Suppressor macrophage treated with lipopolysaccharide for 1 hour (primary cell): ENCODE results near the gene KRTAP10-1.
"Not testable (repeated sequence)": the region's sequence is repeated elsewhere in the genome, so short reads cannot be mapped to it uniquely, and the experiment has no call there.

Experiments used
- DNase-seq, 3 donors: peaks; one replicate each; pipeline ENCODE4 v3.0.0-alpha.2; 2020 to 2022

KRTAP10-1 gene

GRCh38 chr21:44539991-44540666 lies at the start of gene KRTAP10-1:
Gene KRTAP10-1 (minus strand): TSS chr21:44540195. CDS start chr21:44540150, 45 bp downstream.
- no peak for DNase-seq

GRCh38 chr21:44589094-44589493 lies 49.1 kb upstream of the KRTAP10-1 start:
- DNase-seq: no peak

DNA sequence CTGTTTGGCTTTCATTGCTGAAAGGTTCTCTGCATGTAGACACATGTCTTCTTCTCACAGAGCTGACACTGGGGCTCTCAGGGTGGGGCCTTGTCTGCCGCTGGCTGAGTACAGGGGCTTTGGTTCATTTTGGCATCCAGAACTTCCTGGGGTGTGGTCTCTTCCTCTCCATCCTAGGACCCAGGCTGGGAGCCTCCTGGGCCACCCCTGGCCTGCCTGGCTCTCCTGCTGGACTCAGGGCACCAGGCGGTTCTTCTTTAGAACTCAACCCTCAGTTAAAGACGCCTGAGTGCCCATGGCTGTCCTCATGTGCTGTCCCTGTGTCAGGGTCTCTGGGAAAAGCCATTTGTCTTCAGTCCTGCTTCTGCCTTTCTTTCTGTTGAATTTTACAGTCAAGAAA lies 45.9 kb upstream of the KRTAP10-1 start:
- DNase-seq: no peak

- no peak for DNase-seq
These were observed 43.8 kb upstream of the KRTAP10-1 start for GRCh38 chr21:44583800-44584147.

DNA sequence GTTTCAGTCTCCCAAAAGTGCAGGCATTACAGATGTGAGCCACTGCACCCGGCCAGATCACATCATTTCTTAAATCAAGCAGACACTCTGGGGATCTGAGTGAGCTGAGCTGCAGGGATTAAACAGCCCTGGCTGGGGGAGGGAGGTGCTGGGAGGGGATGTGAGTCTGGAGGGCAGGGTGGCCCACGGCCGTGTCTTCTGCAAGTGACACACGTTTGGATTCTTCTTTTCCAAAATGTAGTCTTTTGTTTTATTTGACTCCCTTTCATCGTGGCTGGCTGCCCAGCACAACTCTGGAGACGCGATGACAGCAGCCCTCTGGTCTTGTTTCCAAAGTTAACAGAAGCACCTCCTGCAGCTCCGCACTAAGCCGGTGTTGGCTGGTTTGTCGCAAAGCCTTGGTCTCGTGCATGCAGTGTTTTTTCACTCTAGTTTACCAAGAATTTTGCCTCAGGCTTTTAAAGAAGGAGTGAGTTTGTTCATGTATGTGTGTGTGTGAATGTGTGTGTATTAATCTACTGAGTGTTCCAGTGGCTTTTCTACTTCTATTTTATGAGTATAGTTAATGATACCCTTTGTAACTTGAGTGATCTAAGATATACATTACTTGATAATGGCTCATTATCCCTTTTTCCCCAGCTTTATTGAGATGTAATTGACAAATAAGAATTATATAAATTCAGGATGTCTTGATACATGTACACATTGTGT lies 43.2 kb upstream of the KRTAP10-1 start:
- no peak for DNase-seq

DNA sequence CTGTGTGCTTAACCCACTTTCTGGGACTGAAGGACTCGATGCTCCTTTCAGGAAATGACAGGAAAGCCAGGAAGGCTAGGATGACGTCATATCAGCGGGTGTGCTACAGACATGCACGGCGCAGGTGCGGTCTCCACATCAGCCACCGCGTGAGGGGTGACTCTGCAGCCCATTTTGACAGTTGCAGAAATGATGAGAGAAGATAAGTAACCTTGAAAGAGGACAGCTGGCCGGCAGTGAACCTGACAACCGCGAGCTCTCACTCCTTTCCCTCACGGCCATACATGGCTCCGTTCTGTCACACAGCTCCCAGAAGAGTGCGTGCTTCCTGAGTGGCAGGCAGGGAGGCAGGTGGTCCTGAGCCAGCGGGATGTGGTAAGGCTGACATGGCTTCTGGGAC lies 42.1 kb upstream of the KRTAP10-1 start:
- no peak for DNase-seq

DNA sequence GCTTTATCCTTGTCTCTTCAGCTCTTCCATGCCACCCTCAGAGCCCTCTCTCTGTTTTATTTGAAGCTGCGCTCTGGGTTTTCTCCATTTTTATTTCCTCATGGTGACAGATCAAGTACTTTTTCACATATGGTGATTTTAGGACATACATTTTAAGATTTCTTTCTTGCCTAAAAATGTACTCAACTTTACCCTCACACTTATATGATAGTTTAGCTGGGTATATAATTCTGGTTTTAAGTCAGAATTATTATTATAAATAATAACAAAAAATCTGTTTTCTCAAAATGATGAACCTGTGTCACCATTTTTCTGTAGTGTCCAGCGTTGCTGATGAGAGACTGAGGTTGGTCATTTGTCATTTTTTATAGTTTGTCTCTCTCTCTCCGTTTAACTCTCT lies 41.2 kb upstream of the KRTAP10-1 start:
- no peak for DNase-seq

DNA sequence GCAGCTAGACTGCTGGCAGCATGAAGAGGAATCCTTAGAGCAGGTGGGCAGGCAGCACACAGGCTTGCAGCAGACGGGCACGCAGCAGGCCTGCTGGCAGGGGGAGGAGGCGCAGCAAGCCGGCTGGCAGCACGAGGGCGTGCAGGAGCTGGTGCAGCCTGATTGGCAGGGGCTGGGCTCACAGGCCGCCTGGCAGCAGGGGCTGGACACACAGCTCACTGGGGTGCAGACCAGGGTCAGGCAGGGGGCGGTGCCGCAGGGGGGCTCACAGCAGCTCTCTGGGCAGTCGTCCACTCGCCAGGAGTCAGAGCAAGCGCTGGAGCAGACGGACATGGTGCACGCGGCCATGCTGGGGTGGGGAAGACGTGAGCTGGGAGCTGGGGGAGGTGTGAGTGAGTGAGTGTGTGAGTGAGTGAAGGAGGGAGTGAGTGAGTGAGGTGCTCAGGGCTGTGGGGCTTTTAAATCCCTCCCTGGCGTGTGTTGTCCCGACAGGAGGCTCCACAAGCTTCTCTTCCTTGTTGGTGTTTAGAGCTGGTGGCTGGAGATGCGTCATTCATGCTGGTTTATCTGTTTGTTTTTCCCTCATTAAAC lies 40.3 kb upstream of the KRTAP10-1 start, which contains the start of gene KRTAP10-5:
KRTAP10-5 (minus strand) TSS at position 374 of the 591 bp plus-strand sequence; CDS start at position 348, 26 bp downstream.
- DNase-seq: not testable (repeated sequence)

GRCh38 chr21:44579833-44580144 lies 39.8 kb upstream of the KRTAP10-1 start:
- DNase-seq: no peak

GRCh38 chr21:44579056-44579832 lies 39.2 kb upstream of the KRTAP10-1 start:
- no peak for DNase-seq

- no peak for DNase-seq
These were observed 38.5 kb upstream of the KRTAP10-1 start for GRCh38 chr21:44578371-44579055.

DNA sequence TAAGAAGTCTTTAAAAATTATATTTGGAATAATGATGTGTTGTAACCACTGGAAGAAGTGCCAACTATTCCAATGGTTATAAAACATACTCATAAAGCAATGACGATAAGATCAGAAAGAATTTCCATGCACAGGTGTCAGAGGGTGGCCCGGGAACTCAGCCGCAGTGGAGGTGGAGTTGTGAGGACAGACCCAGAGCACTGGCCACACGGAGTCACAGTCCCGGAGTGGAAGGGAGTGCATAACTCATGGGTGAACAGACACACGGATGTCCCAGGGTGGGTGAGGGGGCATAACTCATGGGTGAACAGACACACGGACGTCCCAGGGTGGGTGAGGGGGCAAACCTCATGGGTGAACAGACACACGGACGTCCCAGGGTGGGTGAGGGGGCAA lies 36.0 kb upstream of the KRTAP10-1 start:
- DNase-seq: no peak

- DNase-seq: no peak
These were observed 35.5 kb upstream of the KRTAP10-1 start for GRCh38 chr21:44575307-44576024.

- DNase-seq: no peak
These were observed 34.7 kb upstream of the KRTAP10-1 start for GRCh38 chr21:44574457-44575306.

DNA sequence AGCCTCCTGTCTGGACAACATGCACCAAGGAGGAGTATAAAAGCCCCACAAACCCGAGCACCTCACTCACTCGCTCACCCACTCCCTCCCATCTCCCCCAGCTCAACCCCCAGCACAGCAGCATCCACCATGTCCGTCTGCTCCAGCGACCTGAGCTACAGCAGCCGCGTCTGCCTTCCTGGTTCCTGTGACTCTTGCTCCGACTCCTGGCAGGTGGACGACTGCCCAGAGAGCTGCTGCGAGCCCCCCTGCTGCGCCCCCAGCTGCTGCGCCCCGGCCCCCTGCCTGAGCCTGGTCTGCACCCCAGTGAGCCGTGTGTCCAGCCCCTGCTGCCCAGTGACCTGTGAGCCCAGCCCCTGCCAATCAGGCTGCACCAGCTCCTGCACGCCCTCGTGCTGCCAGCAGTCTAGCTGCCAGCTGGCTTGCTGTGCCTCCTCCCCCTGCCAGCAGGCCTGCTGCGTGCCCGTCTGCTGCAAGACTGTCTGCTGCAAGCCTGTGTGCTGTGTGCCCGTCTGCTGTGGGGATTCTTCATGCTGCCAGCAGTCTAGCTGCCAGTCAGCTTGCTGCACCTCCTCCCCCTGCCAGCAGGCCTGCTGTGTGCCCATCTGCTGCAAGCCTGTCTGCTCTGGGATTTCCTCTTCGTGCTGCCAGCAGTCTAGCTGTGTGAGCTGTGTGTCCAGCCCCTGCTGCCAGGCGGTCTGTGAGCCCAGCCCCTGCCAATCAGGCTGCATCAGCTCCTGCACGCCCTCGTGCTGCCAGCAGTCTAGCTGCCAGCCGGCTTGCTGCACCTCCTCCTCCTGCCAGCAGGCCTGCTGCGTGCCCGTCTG lies 33.8 kb upstream of the KRTAP10-1 start, which contains the start of gene KRTAP10-4:
KRTAP10-4 (plus strand) TSS at position 100 of the 827 bp plus-strand sequence; CDS start at position 130, 30 bp downstream.
- DNase-seq: not testable (repeated sequence)

- no peak for DNase-seq
These were observed 33.1 kb upstream of the KRTAP10-1 start for GRCh38 chr21:44572959-44573583.

DNA sequence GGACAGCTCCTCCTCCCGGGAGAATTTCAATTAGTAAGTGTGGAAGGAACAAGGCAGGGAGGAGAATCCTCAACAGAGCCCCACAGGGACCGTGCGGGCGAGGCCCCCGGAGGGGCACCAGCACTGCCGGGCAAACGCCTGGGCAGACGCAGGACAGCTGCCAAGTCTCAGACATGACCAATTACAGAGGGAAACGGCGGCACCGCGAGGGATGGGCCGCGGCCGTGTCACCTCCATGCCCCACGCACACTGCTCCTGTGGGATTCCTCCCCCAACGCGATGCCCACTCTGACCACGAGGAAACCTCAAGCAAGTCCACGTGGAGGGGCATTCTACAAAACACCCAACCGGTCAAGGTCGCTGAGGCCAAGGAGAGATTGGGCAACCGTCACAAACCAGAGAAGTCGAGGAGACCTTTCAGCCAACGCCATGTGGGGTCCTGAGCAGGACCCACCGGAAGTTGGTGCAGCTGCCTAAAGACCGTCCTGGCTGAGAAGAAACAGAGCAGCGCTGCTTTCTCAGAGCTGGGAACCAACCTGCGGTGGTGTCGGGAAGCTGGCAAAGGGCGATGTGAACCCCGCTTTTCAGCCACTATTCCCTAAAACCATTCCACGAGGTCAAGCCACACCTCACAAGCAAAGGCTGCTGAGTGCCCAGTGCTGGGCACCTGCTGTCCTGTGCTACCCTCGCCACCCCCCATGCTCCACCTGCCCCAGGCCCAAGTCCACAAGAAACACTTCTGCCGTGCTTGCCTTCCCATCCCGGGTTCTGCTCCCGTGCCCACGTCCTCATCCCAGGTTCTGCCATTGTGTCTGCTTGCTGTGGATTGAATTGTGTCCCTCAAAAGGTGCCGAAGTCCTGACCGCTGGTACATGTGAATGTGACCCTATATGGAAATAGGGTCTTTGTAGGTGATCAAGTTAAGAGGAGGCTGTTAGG lies 32.1 kb upstream of the KRTAP10-1 start:
- no peak for DNase-seq

DNA sequence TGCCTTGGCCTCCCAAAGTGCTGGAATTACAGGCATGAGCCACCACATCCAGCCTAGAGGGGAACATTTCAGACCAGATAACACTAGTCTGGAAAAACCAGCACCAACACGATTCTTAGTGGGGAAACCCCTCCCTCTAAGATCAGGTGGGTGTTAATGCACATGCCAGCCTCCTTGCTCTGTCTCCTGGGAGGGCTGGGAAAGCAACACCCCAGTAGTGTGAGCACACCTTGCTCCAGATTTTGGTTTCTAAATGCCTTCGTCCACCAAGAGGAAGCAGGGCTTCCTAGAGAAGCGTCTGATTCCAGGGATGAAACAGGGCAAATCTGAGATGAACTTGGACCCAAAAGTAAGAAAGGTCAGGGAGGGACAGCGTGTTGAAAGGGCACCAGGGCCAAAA lies 31.3 kb upstream of the KRTAP10-1 start:
- no peak for DNase-seq
